GM13976 (cell line): ENCODE results near the gene DAGLA.

ENCODE experiments used
- DNase-seq: peaks from one replicate; pipeline ENCODE4 v3.0.0; 2012; ENCODE audit warnings: low spot score
- in situ Hi-C: fragments of 300-500 bp; cut with MboI; formaldehyde crosslinking; loops from one replicate; pipeline ENCODE4 v1.12.0; 2022; ENCODE audit warnings: low sequenced_read_pairs, mixed read lengths, inconsistent platforms; ENCODE audit not compliant: unreplicated experiment
- TF ChIP-seq, protein P1 (sequence below): IDR thresholded peaks from 2 replicates; pipeline ENCODE4 v1.5.1; 2012; ENCODE audit warnings: borderline replicate concordance, mild to moderate bottlenecking; ENCODE audit not compliant: insufficient read depth; ENCODE audit errors: extremely low read depth, missing control alignments, control extremely low read depth

The DAGLA gene

GRCh38 chr11:61725781-61726231 is 45.6 kb downstream of the DAGLA start:
- in situ Hi-C loops = no loop called here
- no peak for DNase-seq
- TF ChIP-seq, protein P1, sequence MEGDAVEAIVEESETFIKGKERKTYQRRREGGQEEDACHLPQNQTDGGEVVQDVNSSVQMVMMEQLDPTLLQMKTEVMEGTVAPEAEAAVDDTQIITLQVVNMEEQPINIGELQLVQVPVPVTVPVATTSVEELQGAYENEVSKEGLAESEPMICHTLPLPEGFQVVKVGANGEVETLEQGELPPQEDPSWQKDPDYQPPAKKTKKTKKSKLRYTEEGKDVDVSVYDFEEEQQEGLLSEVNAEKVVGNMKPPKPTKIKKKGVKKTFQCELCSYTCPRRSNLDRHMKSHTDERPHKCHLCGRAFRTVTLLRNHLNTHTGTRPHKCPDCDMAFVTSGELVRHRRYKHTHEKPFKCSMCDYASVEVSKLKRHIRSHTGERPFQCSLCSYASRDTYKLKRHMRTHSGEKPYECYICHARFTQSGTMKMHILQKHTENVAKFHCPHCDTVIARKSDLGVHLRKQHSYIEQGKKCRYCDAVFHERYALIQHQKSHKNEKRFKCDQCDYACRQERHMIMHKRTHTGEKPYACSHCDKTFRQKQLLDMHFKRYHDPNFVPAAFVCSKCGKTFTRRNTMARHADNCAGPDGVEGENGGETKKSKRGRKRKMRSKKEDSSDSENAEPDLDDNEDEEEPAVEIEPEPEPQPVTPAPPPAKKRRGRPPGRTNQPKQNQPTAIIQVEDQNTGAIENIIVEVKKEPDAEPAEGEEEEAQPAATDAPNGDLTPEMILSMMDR = no peak

GRCh38 chr11:61726775-61727174 is 46.6 kb downstream of the DAGLA start:
- in situ Hi-C loops = no loop called here
- TF ChIP-seq, protein P1 = no peak
- DNase-seq = no peak

- in situ Hi-C loops = no loop called here
- no peak for DNase-seq
- TF ChIP-seq, protein P1 = no peak
Observed at GRCh38 chr11:61727401-61727811, 47.2 kb downstream of the DAGLA start.

DNA sequence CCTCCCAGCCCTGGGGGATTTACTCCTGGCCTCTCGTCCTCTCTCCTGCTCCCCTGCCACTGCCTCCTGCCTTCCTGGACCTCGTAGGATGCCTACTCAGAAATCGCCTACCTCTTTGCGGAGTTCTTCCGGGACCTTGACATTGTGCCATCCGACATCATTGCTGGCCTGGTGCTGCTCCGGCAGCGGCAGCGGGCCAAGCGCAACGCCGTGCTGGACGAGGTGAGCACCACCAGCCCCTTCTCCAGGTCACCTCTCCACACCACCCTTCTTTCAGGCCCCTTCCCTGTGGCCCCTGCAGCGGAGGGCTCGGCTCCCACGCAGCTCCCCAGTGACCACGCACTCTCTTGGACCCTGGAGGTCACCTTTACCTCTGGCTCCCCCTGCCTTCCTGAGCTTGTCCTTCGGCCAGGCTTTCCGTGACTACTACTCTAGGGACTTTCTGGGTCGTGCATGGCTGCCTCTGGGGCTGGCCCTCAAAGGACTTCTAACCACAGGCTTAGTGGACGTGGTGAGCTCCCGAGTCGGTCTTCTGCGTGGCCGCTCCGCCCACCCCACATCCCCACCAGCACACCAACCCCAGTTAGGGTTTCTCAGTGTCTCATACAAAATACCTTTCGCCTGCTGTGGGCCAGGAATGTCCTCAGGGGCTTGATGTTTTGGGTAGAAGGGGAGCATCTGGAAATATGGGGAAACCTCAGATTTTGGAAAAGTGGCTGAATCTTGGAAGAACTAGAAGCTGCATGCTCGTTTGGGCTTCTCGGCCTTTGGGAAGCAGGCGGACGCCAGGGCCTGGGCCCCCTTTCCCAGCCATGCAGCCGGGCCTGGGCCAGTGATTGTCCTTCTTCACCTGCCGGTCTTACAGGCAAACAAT is 48.1 kb downstream of the DAGLA start:
- TF ChIP-seq, protein P1 = peak; percentile 16
- peak; percentile 72 for DNase-seq
- in situ Hi-C loops = no loop called here

DNA sequence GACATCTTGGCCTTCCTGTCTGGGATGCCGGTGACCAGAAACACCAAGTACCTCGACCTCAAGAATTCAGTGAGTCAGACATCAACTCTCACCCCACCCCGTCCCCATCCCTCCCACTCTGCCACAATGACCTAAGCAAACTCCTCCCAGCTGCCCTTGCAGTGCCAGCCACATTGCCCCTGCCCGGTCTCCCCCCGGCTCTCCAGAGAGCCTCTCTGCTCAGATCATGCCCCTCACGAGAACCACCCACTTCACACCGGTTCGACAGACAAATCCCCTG is 48.7 kb downstream of the DAGLA start:
- in situ Hi-C loops = no loop called here
- TF ChIP-seq, protein P1 = no peak
- peak; percentile 69 for DNase-seq

- no peak for DNase-seq
- TF ChIP-seq, protein P1 = no peak
- in situ Hi-C loops = no loop called here
Observed at GRCh38 chr11:61730240-61730994, 50.2 kb downstream of the DAGLA start.
